ENCODE measurements around the gene BABAM1. TPM values are rescaled to one million over a fixed set of nuclear protein-coding genes. Genes with fewer than 3 reads are reported as not detected.

The BABAM1 gene
- total RNA-seq, 1 donor from 2014 or later: 82.0 TPM

DNA sequence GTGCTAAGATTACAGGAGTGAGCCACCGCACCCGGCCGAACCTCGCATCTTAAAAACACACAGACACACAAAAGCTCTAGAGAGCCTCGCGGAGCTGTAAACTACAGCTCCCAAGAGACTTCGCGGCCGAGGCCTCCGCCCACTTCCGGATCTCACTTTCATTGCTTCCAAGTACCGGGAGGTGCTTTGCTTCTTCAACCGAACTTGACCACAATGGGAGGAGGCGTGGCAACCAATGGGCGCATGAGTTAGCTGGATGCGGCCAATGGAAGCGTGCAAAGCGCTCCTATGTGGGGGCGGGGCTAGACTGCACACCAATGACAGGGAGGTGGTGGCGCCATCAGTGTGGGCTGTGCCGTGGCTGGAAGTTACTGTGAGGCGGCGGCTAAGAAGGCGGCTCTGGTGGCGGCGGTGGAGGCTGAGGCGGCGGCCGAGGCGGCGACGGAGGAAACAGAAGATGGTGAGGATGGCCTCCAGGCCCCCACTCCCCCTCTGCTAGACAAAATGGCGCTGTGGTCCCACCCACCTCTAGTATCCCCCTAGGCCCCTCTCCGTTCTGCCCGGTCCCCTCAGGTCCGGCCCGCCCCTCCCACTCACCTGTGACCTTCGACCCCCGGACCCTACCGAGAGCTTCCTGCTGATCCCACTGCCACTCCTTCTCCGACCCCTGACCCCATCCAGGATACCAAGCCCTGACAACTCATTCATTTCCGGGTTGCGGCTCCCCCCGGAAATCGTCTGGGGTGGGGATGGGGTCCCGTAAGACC is 42.1 kb downstream of the BABAM1 start, which contains the start of gene DDA1:
TSS of gene DDA1 (plus strand) at position 366 of the 767 bp plus-strand sequence. CDS start at position 458, 92 bp downstream.
- intact Hi-C loops (cut with DNase I): no loop called here

GRCh38 chr19:17309965-17310461 is 42.8 kb downstream of the BABAM1 start:
- ATAC-seq (no peak), DNase-seq (ENCODE audit: missing footprints) (no peak)
- intact Hi-C loops (cut with DNase I): no loop called here

More for the DNA sequence above, 42.1 kb downstream of the BABAM1 start, which contains the start of gene DDA1:
- DNase-seq (ENCODE audit: missing footprints): peak; percentile 99
- peak; percentile 89 for ATAC-seq

DNA sequence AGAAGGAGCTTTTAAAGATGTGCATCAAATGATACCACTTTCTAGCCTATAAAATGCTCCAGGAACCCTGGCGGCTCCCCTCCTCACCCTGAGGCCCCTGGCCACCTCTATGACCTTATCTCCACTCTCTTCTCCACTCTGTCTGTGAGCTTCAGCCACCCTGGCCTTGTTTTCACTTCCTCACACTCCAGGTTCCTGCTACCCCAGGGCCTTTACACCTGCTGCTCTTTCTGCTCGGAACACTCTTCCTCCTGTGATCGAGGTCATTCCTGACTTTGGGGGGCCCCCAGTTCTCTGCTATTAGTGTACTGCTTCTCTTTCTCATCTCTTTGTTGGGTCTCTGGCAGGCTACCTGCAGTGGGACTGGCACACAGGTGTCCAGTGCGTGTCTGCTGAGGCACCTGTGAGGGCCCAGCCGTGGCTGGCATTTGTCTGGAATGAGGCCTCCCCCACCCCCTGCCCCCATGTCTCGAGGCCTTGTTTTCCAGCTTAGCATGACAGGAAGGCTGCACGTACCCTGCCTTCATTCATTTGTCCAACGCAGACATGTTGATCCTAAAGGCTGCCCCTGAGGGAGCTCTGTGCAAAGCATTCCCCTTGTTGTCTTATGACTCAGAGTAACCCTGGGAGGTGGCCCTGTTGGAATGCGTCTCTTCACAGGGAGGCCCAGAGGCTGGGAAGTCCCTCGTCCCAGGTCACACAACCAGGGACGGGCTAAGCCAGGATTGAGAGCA is 44.4 kb downstream of the BABAM1 start:
- ATAC-seq (no peak), DNase-seq (ENCODE audit: missing footprints) (peak; percentile 15)
- intact Hi-C loops (cut with DNase I): no loop called here

DNA sequence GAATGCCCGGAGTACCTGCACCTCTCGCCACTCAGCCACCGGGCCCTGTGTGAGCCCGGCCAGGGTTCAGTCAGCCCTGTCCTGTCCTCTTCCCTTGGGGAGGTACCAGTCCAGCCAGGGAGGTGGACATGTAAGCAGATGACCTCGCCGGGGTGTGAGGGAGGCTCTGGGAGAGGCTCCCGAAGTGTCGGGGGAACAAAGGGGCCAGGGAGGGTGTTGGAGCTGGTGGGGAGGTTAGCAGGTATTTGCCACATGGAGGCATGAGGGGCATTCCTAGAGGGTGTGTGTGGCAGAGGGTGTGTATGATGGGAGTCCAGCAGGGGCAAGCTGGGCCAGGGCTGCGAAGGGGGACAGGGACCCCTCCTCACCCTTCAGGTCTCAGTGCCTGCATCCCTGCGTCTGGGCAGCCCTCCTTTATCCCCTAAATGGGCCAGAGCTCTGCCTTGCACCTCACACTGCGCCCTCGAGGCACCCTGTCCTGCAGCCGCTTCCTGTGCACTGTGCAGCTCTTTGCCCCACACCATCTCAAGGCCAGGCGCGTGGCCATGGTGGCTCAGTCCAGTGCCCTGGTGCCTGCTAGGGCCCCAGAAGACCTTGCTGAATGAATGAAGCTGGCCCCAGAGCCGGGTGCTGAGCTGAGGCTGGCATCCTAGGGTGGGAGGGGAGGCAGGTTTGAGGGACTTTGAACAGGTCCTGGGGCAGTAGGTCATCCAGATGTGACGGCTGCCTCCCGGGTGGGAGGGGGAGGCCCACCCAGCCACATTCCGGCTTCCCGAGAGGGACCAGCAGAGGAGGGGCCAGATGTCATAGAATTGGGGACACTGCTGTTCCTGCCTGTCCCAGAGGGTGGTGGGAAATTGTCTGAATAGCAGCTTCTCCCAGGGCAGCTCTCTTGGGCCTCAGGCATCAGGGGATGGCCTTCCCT is 45.2 kb downstream of the BABAM1 start:
- ATAC-seq (no peak), DNase-seq (ENCODE audit: missing footprints) (peak; percentile 37)
- intact Hi-C loops (cut with DNase I): no loop called here

DNA sequence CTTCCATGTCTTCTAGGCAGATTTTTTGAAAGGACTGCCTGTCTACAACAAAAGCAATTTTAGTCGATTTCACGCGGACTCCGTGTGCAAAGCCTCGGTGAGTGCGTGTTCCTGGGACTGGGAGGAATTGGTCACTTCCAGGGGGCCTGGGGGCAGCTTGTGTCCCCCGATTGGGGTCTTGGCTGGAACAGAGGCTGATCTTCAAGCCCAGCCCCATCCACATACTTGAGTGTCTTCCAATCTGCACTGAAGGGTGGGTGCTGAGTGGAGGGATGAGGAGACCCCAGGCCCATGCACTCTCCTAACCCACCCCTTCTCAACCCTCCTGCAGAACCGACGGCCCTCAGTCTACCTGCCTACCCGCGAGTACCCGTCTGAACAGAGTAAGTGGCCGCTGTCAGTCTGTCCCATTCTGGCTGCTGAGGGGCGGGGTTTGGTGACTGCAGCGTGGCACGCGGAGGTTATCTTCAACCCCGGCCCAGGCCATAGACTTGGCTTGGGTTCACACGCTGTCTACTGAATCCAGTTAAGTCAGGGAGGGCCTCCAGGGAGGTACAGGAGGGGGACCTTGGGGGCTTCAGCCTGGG is 46.9 kb downstream of the BABAM1 start:
- DNase-seq (ENCODE audit: missing footprints): no peak

GRCh38 chr19:17318966-17319365 is 51.7 kb downstream of the BABAM1 start:
- no peak for ATAC-seq
- intact Hi-C loops (cut with DNase I): no loop called here
- DNase-seq (ENCODE audit: missing footprints): no peak

More for the DNA sequence above, 46.9 kb downstream of the BABAM1 start:
- intact Hi-C loops (cut with DNase I): no loop called here
- ATAC-seq: no peak

- no peak for DNase-seq (ENCODE audit: missing footprints)
- intact Hi-C loops (cut with DNase I): no loop called here
- ATAC-seq: no peak
These were observed 52.4 kb downstream of the BABAM1 start for GRCh38 chr19:17319473-17320238.

- ATAC-seq (no peak), DNase-seq (ENCODE audit: missing footprints) (no peak)
- intact Hi-C loops (cut with DNase I): no loop called here
These were observed 53.2 kb downstream of the BABAM1 start for GRCh38 chr19:17320435-17320834.

GRCh38 chr19:17321655-17322489 is 54.6 kb downstream of the BABAM1 start:
- no peak for ATAC-seq
- no peak for DNase-seq (ENCODE audit: missing footprints)
- intact Hi-C loops (cut with DNase I): no loop called here

- ATAC-seq: no peak
- DNase-seq (ENCODE audit: missing footprints): no peak
These were observed 55.6 kb downstream of the BABAM1 start for GRCh38 chr19:17322854-17323253.

DNA sequence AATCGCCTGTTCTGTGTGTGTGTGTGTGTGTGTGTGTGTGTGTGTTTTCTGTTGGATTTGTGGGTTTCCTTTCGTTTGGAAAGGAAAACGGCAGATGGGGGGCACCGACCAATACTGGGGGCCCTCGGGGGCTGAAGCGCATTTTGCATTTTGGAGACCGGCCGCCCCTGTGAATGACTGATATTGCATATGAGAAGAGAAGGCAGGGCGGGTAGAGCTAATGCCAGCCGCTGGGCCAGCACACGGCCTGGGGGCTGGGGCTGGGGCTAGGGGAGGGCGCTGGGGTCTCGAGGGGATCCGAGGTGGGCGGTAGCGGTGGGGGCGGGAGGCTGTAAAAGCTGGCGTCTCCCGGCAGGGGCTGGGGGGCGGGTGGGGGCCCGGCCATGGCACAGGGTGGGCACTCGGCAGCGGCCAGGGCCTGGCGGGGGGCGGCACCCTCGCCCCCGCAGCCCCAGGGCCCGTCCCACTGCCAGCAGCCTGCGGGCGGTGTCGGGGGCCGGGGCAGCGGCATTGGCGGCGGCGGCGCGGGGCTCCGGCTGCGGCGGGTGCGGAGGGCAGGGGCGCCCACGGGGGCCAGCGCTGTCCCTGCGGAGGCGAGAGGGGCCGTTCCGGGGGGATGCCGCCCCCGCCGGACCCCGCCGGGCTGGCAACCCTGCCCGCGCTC is 56.2 kb downstream of the BABAM1 start:
- ATAC-seq (no peak), DNase-seq (ENCODE audit: missing footprints) (no peak)
- intact Hi-C loops (cut with DNase I): no loop called here

More at GRCh38 chr19:17322854-17323253, 55.6 kb downstream of the BABAM1 start:
- intact Hi-C loops (cut with DNase I): no loop called here

- intact Hi-C loops (cut with DNase I): no loop called here
- DNase-seq (ENCODE audit: missing footprints): no peak
- ATAC-seq: no peak
These were observed 56.7 kb downstream of the BABAM1 start for GRCh38 chr19:17323964-17324332.

- intact Hi-C loops (cut with DNase I): no loop called here
- DNase-seq (ENCODE audit: missing footprints) (no peak), ATAC-seq (no peak)
These were observed 57.3 kb downstream of the BABAM1 start for GRCh38 chr19:17324357-17325114.

DNA sequence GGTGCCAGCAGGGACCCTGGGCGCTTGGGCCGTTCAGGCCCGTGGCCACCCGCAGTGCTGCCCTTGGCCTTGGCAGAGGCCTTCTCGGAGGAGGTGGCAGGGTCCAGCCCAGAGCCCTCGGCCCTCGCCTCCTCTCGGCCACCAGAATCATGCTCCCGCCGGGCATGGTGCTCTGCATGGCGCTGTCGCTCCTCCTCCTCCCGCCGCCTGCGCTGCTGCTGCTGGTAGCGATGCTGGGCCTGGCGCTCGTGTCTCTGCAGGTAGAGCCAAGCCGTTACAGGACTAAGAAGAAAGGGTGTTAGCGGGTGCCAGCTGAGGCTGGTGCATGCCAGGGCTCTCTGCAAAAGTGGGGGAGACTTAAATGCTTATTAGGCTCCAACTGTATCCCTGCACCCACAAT is 57.9 kb downstream of the BABAM1 start:
- intact Hi-C loops (cut with DNase I): no loop called here
- ATAC-seq: no peak
- DNase-seq (ENCODE audit: missing footprints): no peak

DNA sequence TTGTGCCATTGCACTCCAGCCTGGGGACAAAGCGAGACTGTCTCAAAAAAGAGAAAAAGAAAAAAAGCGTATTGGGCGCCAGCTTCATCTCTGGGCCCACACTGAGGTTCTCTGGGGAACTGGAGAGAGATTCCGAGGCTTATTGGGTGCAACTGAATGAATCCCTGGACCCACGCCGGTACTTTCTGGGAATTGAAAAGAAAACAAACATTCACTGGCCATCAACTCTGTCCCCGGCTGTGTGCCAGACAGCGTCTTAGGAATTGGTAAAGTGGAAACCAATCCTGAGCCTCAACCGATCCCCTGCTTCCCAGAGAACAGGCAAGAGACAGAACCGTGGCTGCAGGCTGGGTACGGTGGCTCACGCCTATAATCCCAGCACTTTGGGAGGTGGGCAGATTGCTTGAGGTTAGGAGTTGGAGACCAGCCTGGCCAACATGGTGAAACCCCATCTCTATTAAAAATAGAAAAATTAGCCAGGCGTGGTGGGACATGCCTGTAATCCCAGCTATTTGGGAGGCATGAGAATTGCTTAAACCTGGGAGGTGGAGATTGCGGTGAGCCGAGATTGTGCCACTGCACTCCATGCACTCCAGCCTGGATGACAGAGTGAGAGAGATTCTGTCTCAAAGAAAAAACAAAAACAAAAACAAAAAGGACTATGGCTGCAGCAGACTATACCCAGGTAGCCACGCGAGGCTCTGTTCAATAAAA is 58.8 kb downstream of the BABAM1 start:
- ATAC-seq (peak; percentile 11), DNase-seq (ENCODE audit: missing footprints) (peak; percentile 67)
- intact Hi-C loops (cut with DNase I): no loop called here

All from Right ventricle myocardium inferior (tissue), 1 donor.